ENCODE measurements around the gene ASCC2. TPM values are rescaled to one million over a fixed set of nuclear protein-coding genes. Genes with fewer than 3 reads are reported as not detected.

The ASCC2 gene
- 10 to 100 TPM; 55.3 to 58.5 TPM for total RNA-seq

GRCh38 chr22:29837741-29838598 lies at the start of gene ASCC2:
Gene ASCC2 (minus strand): TSS chr22:29838274. CDS start chr22:29832325, 5,949 bp downstream.
- no peak for TF ChIP-seq CTCF (IDR thresholded peaks at IDR 0.05)
- peaks cover 7% of the 10 kb centered on the region for H3K36me3 Mint-ChIP-seq (ENCODE audit: low read depth)
- peaks cover 2% of the 10 kb centered on the region for H3K9me3 Mint-ChIP-seq
- intact Hi-C loops (cut with micrococcal nuclease), result no loop called here
- H3K27ac Mint-ChIP-seq, result peak within 1 kb of the TSS; percentile 97
- ChIA-PET POLR2A (interaction anchor here (0.8 to 2.1 kb wide), 7 partner anchors 9 to 233 kb away, joined by 3 to 8 read pairs (median 3); partner anchors contain the start of genes UQCR10 and ZMAT5), CTCF (interaction anchor here (0.9 to 2.4 kb wide), 7 partner anchors 9 to 451 kb away, joined by 3 to 9 read pairs (median 3); partner anchors contain the start of genes CASTOR1, MTMR3 and THOC5)
- DNase-seq (peak; percentile 100), ATAC-seq (peak; percentile 99)
- peaks cover 27% of the 10 kb centered on the region for H3K4me1 Mint-ChIP-seq (ENCODE audit: low read depth)
- H3K4me3 Mint-ChIP-seq, result peak within 1 kb of the TSS; percentile 95
- H3K27me3 Mint-ChIP-seq, result no peaks in the 10 kb centered on the region

GRCh38 chr22:29887358-29887757 lies 49.3 kb upstream of the ASCC2 start:
- ChIA-PET POLR2A (no interaction called here), CTCF (no interaction called here)
- TF ChIP-seq CTCF (IDR thresholded peaks at IDR 0.05), result no peak
- intact Hi-C loops (cut with micrococcal nuclease), result no loop called here
- DNase-seq, result no peak
- no peak for ATAC-seq
- H3K36me3 Mint-ChIP-seq (ENCODE audit: low read depth), result no peaks in the 10 kb centered on the region
- no peak overlapping the region for H3K4me3 Mint-ChIP-seq
- no peaks in the 10 kb centered on the region for H3K27me3 Mint-ChIP-seq
- H3K9me3 Mint-ChIP-seq, result no peaks in the 10 kb centered on the region
- H3K27ac Mint-ChIP-seq, result no peak overlapping the region
- peaks cover 12% of the 10 kb centered on the region for H3K4me1 Mint-ChIP-seq (ENCODE audit: low read depth)

- CTCF ChIA-PET, result no interaction called here
- intact Hi-C loops (cut with micrococcal nuclease), result no loop called here
These were observed 48.5 kb upstream of the ASCC2 start for GRCh38 chr22:29886596-29886995.

GRCh38 chr22:29885610-29886009 lies 47.5 kb upstream of the ASCC2 start:
- H3K9me3 Mint-ChIP-seq, result no peaks in the 10 kb centered on the region
- H3K36me3 Mint-ChIP-seq (ENCODE audit: low read depth), result no peaks in the 10 kb centered on the region
- DNase-seq (no peak), ATAC-seq (no peak)
- CTCF ChIA-PET, result interaction anchor here (1.5 kb wide), 1 partner anchor 12 kb away, joined by 4 read pairs; no protein-coding TSS in a partner anchor
- intact Hi-C loops (cut with micrococcal nuclease), result no loop called here
- H3K27ac Mint-ChIP-seq, result no peak overlapping the region
- peaks cover 11% of the 10 kb centered on the region for H3K4me1 Mint-ChIP-seq (ENCODE audit: low read depth)
- POLR2A ChIA-PET, result no interaction called here
- no peak overlapping the region for H3K4me3 Mint-ChIP-seq
- H3K27me3 Mint-ChIP-seq, result no peaks in the 10 kb centered on the region
- TF ChIP-seq CTCF (IDR thresholded peaks at IDR 0.05), result no peak

More at GRCh38 chr22:29886596-29886995, 48.5 kb upstream of the ASCC2 start:
- POLR2A ChIA-PET, result no interaction called here
- Mint-ChIP-seq H3K36me3 (ENCODE audit: low read depth) (no peaks in the 10 kb centered on the region), H3K27me3 (no peaks in the 10 kb centered on the region), H3K4me3 (no peak overlapping the region), H3K9me3 (no peaks in the 10 kb centered on the region), H3K4me1 (ENCODE audit: low read depth) (peaks cover 11% of the 10 kb centered on the region), H3K27ac (no peak overlapping the region)
- TF ChIP-seq CTCF (IDR thresholded peaks at IDR 0.05), result no peak
- DNase-seq, result no peak
- ATAC-seq, result no peak

GRCh38 chr22:29883775-29884097 lies 45.7 kb upstream of the ASCC2 start:
- no peaks in the 10 kb centered on the region for H3K36me3 Mint-ChIP-seq (ENCODE audit: low read depth)
- ChIA-PET CTCF (interaction anchor here (0.8 to 1.0 kb wide), 2 partner anchors 46 to 122 kb away, joined by 3 read pairs; no protein-coding TSS in a partner anchor), POLR2A (interaction anchor here (0.7 to 0.8 kb wide), 2 partner anchors 11 to 46 kb away, joined by 3 to 6 read pairs; no protein-coding TSS in a partner anchor)
- H3K4me1 Mint-ChIP-seq (ENCODE audit: low read depth), result peaks cover 11% of the 10 kb centered on the region
- intact Hi-C loops (cut with micrococcal nuclease), result no loop called here
- no peaks in the 10 kb centered on the region for H3K9me3 Mint-ChIP-seq
- peak overlapping the region; percentile 81 for H3K4me3 Mint-ChIP-seq
- peak overlapping the region; percentile 80 for H3K27ac Mint-ChIP-seq
- ATAC-seq (peak; percentile 5), DNase-seq (peak; percentile 41)
- peaks cover 2% of the 10 kb centered on the region for H3K27me3 Mint-ChIP-seq
- no peak for TF ChIP-seq CTCF (IDR thresholded peaks at IDR 0.05)

Measured in activated CD8-positive, alpha-beta T cell treated with anti-CD3 and anti-CD28 coated beads for 36 hours (primary cell).